Measurements from ENCODE around the gene NPHP1. TPM values are rescaled to one million over a fixed set of nuclear protein-coding genes. Genes with fewer than 3 reads are reported as not detected.

NPHP1 gene
- 6.1 and 7.9 TPM in 2 replicates for total RNA-seq

DNA sequence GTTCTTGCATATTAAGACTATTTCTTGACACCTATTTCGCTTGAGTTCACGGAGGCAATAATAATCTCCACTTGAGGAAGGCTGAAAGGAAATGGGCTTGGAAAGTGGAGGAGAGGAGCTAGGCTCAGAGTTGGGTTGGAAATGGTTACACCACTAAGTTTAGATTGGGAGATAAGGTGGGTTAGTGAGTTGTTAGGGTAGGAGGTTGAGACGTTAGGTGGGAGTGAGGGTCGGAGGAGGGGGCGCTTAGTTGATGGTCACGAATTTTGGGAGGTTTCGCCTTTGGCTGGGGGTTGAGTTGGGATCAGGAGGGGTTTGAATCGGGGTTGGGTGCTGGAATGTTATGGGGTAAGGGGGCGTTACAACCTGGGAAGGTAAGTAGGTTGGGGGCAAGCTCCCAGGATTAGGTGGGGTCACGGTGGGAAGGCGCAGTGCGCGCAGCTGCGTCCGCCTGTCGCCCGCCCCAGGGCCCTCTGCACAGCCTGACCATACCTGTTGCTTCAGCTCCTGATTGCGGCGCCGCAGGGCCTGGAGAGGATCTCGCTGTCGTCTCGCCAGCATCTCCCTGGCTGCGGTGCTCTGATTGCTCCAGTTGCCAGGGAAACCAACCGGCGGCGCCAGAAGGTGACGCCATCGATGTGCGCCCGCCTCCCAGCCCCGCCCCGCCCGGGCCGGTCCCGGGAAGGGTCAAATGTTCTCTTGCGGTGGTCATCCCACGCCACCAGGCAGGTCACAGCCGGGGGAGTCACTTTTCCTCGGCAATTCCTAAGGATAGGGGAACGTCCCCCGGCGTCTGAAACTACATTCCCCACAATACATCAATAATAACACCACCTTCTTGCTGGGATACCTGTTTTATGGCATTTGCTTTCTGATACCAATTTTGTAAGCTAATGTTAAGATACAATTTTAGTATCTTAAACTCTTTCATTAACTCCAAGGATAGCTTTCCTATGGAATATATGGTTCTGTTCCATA lies at the start of gene NPHP1:
Gene NPHP1, minus strand, starts transcription at position 606 of the 978 bp plus-strand sequence. Its CDS starts 45 bp downstream, at position 561.

DNA sequence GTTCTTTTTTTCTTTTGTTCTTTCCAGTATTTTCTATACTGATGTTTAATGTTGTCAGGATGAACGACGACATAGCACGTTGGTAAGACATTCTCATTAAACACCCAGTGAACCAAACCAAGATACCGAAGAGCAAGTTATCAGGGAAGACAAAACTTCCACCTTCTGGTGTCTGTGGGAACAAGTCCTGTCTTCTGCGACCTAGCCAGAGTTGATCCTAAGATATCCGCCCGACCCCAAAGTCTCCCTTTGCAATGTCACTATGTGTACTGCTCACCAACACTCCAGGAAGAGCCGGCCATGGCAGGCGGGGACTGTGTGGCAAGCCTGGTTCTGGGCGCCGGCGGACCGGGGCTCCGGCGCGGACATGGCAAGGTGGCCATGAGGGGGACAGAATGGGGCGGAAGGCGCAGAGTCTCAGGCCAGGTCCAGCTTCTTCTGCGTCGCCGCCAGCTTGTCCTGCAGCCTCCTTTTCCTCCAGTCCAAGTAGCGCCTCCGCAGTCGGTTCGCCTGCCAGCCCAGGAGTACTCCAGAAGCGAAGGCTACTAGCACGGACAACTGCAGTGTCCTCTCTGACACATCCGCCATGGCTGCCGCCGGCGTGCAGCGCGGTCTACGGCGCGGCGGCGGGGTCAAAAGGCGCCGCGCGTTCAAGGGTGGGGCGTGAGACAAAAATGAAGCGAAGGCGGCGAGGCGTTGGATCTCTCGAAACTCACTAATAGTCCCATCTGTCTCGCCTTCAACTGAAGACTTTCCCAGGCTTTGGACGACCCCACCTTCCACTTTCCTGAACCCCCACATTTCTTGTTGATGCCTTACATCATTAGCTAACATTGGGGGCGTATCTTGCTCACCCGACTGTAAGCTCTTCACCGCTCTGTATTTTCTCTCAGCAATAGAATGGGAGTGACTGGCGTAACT lies 7.4 kb upstream of the NPHP1 start, which contains the start of gene MTLN:
Gene MTLN, minus strand, starts transcription at position 610 of the 921 bp plus-strand sequence. Its CDS starts 22 bp downstream, at position 588.

DNA sequence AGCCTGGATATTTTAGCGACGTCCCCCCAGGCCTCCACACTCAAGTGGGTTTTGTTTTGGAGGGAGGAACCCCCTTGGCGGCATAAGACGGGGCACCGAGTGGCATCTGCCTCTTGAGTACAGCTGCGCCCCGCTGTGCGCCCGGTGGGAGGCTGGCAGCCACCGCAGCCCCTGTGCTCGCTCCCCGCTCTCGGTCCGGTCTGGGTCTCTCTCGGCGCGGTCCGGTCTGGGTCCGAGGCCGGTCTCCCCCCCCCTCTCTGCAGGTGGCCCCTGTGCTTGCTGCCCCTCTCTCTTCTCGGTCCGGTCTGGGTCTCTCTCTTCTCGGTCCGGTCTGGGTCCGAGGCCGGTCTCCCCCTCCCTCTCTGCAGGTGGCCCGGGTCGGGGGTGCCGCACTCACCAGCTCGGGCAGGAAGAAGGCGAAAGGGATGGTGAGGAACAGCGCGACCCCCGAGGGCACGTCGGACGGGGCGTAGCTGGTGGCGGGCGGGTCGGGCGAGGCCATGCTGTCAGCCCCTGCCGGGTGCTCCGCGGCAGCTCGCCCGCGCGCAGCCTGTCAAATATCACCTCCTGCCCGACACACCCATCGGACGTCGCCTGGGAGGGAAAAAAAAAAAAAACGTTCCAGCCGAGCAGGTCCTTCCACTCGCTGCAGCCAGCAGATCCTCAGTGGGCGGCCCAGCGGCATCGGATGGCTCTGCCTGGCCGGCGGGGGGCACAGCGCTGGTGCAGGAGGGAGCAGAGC lies 89.4 kb downstream of the NPHP1 start, which contains the start of gene MALL:
Gene MALL, minus strand, starts transcription at position 532 of the 742 bp plus-strand sequence. Its CDS starts 30 bp downstream, at position 502.

Small RNAs within 50 kb of the gene (small RNA-seq; reads per million reads assigned to genes)
- gene MIR4436B1: not detected

Other genes with a start within 250 kb of the NPHP1 start
- 102 and 223 TPM in 2 replicates for gene MALL, start 89.2 kb downstream of the NPHP1 start, total RNA-seq
- 42.3 and 44.8 TPM in 2 replicates for gene MTLN, start 7.5 kb upstream of the NPHP1 start, total RNA-seq